Glomerular endothelial cell (primary cell): ENCODE results near the gene FAIM2. TPM values are rescaled to one million over a fixed set of nuclear protein-coding genes. Genes with fewer than 3 reads are reported as not detected.

ENCODE experiments used
- DNase-seq: peaks from one replicate; pipeline ENCODE4 v3.0.0-alpha.2; 2011; ENCODE audit warnings: low read depth, low spot score; ENCODE audit errors: extremely low read depth
- total RNA-seq: library from RNA; depleted of rRNA; stranded (reverse); fragments of >200 nt; gene quantifications from 2 replicates; pipeline ENCODE4 v1.2.3, GENCODE V29; 2015

Gene FAIM2
- total RNA-seq, 1 donor from 2014 or later = not detected

GRCh38 chr12:49899921-49900320 is 3.8 kb downstream of the FAIM2 start:
- no peak for DNase-seq

- DNase-seq = no peak
Observed at GRCh38 chr12:49899286-49899843, 4.3 kb downstream of the FAIM2 start.

GRCh38 chr12:49897276-49897675 is 6.4 kb downstream of the FAIM2 start:
- DNase-seq = no peak

GRCh38 chr12:49895773-49896172 is 7.9 kb downstream of the FAIM2 start:
- DNase-seq = no peak

- no peak for DNase-seq
Observed at GRCh38 chr12:49894751-49895148, 8.9 kb downstream of the FAIM2 start.

- DNase-seq = no peak
Observed at GRCh38 chr12:49893753-49894750, 9.6 kb downstream of the FAIM2 start.

GRCh38 chr12:49892732-49893317 is 10.9 kb downstream of the FAIM2 start:
- no peak for DNase-seq

GRCh38 chr12:49892084-49892731 is 11.5 kb downstream of the FAIM2 start:
- no peak for DNase-seq

GRCh38 chr12:49891476-49891875 is 12.2 kb downstream of the FAIM2 start:
- DNase-seq = no peak

- DNase-seq = no peak
Observed at GRCh38 chr12:49891012-49891411, 12.7 kb downstream of the FAIM2 start.

- no peak for DNase-seq
Observed at GRCh38 chr12:49890096-49890461, 13.6 kb downstream of the FAIM2 start.

- no peak for DNase-seq
Observed at GRCh38 chr12:49889361-49890095, 14.2 kb downstream of the FAIM2 start.

- no peak for DNase-seq
Observed at GRCh38 chr12:49888461-49889151, 15.1 kb downstream of the FAIM2 start.

- no peak for DNase-seq
Observed at GRCh38 chr12:49887536-49888401, 15.9 kb downstream of the FAIM2 start.

- DNase-seq = no peak
Observed at GRCh38 chr12:49887091-49887490, 16.6 kb downstream of the FAIM2 start.

GRCh38 chr12:49885663-49886461 is 17.8 kb downstream of the FAIM2 start:
- DNase-seq = no peak

- DNase-seq = no peak
Observed at GRCh38 chr12:49885118-49885517, 18.6 kb downstream of the FAIM2 start.

GRCh38 chr12:49882851-49883464 is 20.7 kb downstream of the FAIM2 start:
- DNase-seq = no peak
